H1 (cell line): Measurements from ENCODE around the gene UQCRFS1. TPM values are rescaled to one million over a fixed set of nuclear protein-coding genes. Genes with fewer than 3 reads are reported as not detected.

Experiments
- CTCF ChIA-PET: fragments of 300-600 bp; sonication (Branson Sonifier 250); formaldehyde crosslinking; loops from one replicate; lab custom pipeline; 2021; ENCODE audit not compliant: partially characterized antibody; lab: Charles Lee
- POLR2A ChIA-PET: fragments of 300-600 bp; sonication (Branson Sonifier 250); formaldehyde crosslinking; loops from one replicate; lab custom pipeline; 2021; ENCODE audit warnings: inconsistent platforms; ENCODE audit not compliant: partially characterized antibody; lab: Charles Lee
- DNase-seq, 2 experiments: peaks; one replicate each; pipeline versions ENCODE4 v3.0.0 to v3.0.0-alpha.2; 2010 to 2022; ENCODE audit warnings: low spot score in 2 of 2, low read depth in 1 of 2, mixed read lengths in 1 of 2
- FAIRE-seq: peaks from 2 replicates; lab custom pipeline; 2011; peaks lifted over from hg19 to GRCh38; lab: Jason Lieb, UNC
- H2AFZ ChIP-seq: 2 replicates; pipeline ENCODE4 v1.8.1; 2012; ENCODE audit warnings: low read length, inconsistent platforms
- H2AK5ac ChIP-seq: 2 replicates; pipeline ENCODE4 v1.6.1; 2013; ENCODE audit warnings: low read depth, low read length
- H2BK120ac ChIP-seq: replicated peaks from 2 replicates; pipeline ENCODE3; 2013; ENCODE audit warnings: low read depth, low read length, inconsistent platforms
- H2BK12ac ChIP-seq: 2 replicates; pipeline ENCODE4 v1.6.1; 2013; ENCODE audit warnings: low read depth, low read length
- H2BK15ac ChIP-seq: 2 replicates; pipeline ENCODE4 v1.6.1; 2013; ENCODE audit warnings: low read length
- H2BK20ac ChIP-seq: 2 replicates; pipeline ENCODE4 v1.6.1; 2013; ENCODE audit warnings: low read length
- H2BK5ac ChIP-seq: 2 replicates; pipeline ENCODE4 v1.6.1; 2013; ENCODE audit warnings: low read depth, low read length
- H3K14ac ChIP-seq: 2 replicates; pipeline ENCODE4 v1.6.1; 2013; ENCODE audit warnings: inconsistent platforms; ENCODE audit not compliant: insufficient read length
- H3K18ac ChIP-seq: 2 replicates; pipeline ENCODE4 v1.6.1; 2013; ENCODE audit warnings: low read length; ENCODE audit errors: extremely low read depth
- H3K23ac ChIP-seq: 2 replicates; pipeline ENCODE4 v1.6.1; 2013; ENCODE audit warnings: inconsistent platforms; ENCODE audit not compliant: insufficient read length
- H3K23me2 ChIP-seq: 2 replicates; pipeline ENCODE4 v1.6.1; 2013; ENCODE audit warnings: low read depth, low read length
- H3K27ac ChIP-seq: 2 replicates; pipeline ENCODE4 v1.6.1; 2011; ENCODE audit warnings: low read depth, low read length, inconsistent platforms
- H3K27me3 ChIP-seq, 4 experiments: replicated peaks in 1 of 4; 1 replicate in 1 of 4; 2 replicates in 3 of 4; pipeline versions ENCODE4 v1.6.1 to v1.8.1; 2011 to 2013; ENCODE audit warnings: low read length in 3 of 4, mild to moderate bottlenecking in 3 of 4, inconsistent platforms in 2 of 4, mixed read lengths in 2 of 4, moderate library complexity in 1 of 4; ENCODE audit not compliant: control insufficient read depth in 3 of 4, insufficient read depth in 3 of 4; ENCODE audit errors: extremely low read depth in 1 of 4
- H3K36me3 ChIP-seq, 4 experiments: 2 replicates each; pipeline versions ENCODE4 v1.6.1 to v1.8.1; 2011 to 2013; ENCODE audit warnings: mild to moderate bottlenecking in 4 of 4, low read length in 3 of 4, moderate library complexity in 2 of 4, control low read depth in 1 of 4, inconsistent platforms in 1 of 4; ENCODE audit not compliant: insufficient read depth in 4 of 4, control insufficient read depth in 2 of 4
- H3K4ac ChIP-seq: replicated peaks from 2 replicates; pipeline ENCODE3; 2013; ENCODE audit warnings: low read length, low read depth, mixed read lengths, inconsistent platforms; ENCODE audit not compliant: insufficient read length
- H3K4me1 ChIP-seq, 4 experiments: replicated peaks in 1 of 4; 1 replicate in 1 of 4; 2 replicates in 3 of 4; pipeline versions ENCODE4 v1.6.1 to v1.8.1; 2011 to 2013; ENCODE audit warnings: low read length in 3 of 4, inconsistent platforms in 2 of 4, mixed read lengths in 1 of 4; ENCODE audit not compliant: insufficient read depth in 4 of 4, control insufficient read depth in 3 of 4
- H3K4me2 ChIP-seq, 2 experiments: 2 replicates each; pipeline versions ENCODE4 v1.6.1 to v1.8.1; 2011 to 2013; ENCODE audit warnings: low read depth in 2 of 2, low read length in 2 of 2, control low read depth in 1 of 2, inconsistent platforms in 1 of 2, mild to moderate bottlenecking in 1 of 2; ENCODE audit not compliant: insufficient read depth in 1 of 2
- H3K4me3 ChIP-seq, 4 experiments: fragments of 200-600, 300-600 bp in 1 of 4; sonication (generic), shearing (Covaris generic), sonication (Bioruptor Twin) in 1 of 4; 2 replicates each; pipeline versions ENCODE4 v1.5.1 to v1.8.1; 2011 to 2016; ENCODE audit warnings: low read length in 4 of 4, low read depth in 3 of 4, control low read depth in 2 of 4, inconsistent platforms in 2 of 4, mild to moderate bottlenecking in 2 of 4, mixed read lengths in 1 of 4, moderate library complexity in 1 of 4; ENCODE audit not compliant: insufficient read depth in 2 of 4; ENCODE audit errors: extremely low read depth in 1 of 4
- H3K56ac ChIP-seq: replicated peaks from 2 replicates; pipeline ENCODE3; 2013; ENCODE audit warnings: low read depth, mild to moderate bottlenecking, mixed read lengths, low read length, inconsistent platforms; ENCODE audit not compliant: insufficient read length
- H3K79me1 ChIP-seq: 2 replicates; pipeline ENCODE4 v1.6.1; 2013; ENCODE audit warnings: low read depth, low read length, control low read depth
- H3K79me2 ChIP-seq, 2 experiments: 2 replicates each; pipeline versions ENCODE4 v1.6.1 to v1.8.1; 2012 to 2013; ENCODE audit warnings: low read length in 2 of 2, mild to moderate bottlenecking in 2 of 2, inconsistent platforms in 1 of 2; ENCODE audit not compliant: insufficient read depth in 2 of 2, control insufficient read depth in 1 of 2
- H3K9ac ChIP-seq, 4 experiments: replicated peaks in 1 of 4; 1 replicate in 1 of 4; 2 replicates in 3 of 4; pipeline versions ENCODE4 v1.6.1 to v1.8.1; 2011 to 2013; ENCODE audit warnings: low read depth in 3 of 4, low read length in 3 of 4, control low read depth in 2 of 4, mild to moderate bottlenecking in 2 of 4, moderate library complexity in 2 of 4, inconsistent platforms in 1 of 4; ENCODE audit errors: extremely low read depth in 1 of 4
- H3K9me3 ChIP-seq, 2 experiments: 2 replicates each; pipeline versions ENCODE4 v1.6.1 to v1.8.1; 2012 to 2013; ENCODE audit warnings: mild to moderate bottlenecking in 2 of 2, moderate library complexity in 2 of 2, control low read depth in 1 of 2, inconsistent platforms in 1 of 2, low read depth in 1 of 2, low read length in 1 of 2, mixed read lengths in 1 of 2; ENCODE audit not compliant: insufficient read depth in 2 of 2
- H4K20me1 ChIP-seq, 2 experiments: replicated peaks in 1 of 2; 2 replicates each; pipeline versions ENCODE3 to v1.8.1; 2011 to 2013; ENCODE audit warnings: inconsistent platforms in 2 of 2, low read length in 2 of 2, mild to moderate bottlenecking in 1 of 2; ENCODE audit not compliant: insufficient read depth in 2 of 2, control insufficient read depth in 1 of 2
- H4K5ac ChIP-seq: 2 replicates; pipeline ENCODE4 v1.6.1; 2013; ENCODE audit warnings: low read length, low read depth, mixed read lengths, inconsistent platforms; ENCODE audit not compliant: insufficient read length
- H4K8ac ChIP-seq: 2 replicates; pipeline ENCODE4 v1.8.0; 2013; ENCODE audit warnings: mild to moderate bottlenecking, moderate library complexity, low read length, inconsistent platforms; ENCODE audit not compliant: insufficient read depth; ENCODE audit errors: extremely low read depth
- H4K91ac ChIP-seq: replicated peaks from 2 replicates; pipeline ENCODE3; 2013; ENCODE audit warnings: low read length, mixed read lengths, inconsistent platforms; ENCODE audit not compliant: insufficient read length
- ASH2L ChIP-seq: fragments of 200-600, 300-600 bp; sonication (generic); IDR thresholded peaks from one replicate; pipeline ENCODE4 v1.7.1; 2017; ENCODE audit warnings: low read length
- CTBP2 ChIP-seq: IDR thresholded peaks from 2 replicates; pipeline ENCODE4 v1.7.0; 2011; ENCODE audit warnings: borderline replicate concordance, mild to moderate bottlenecking, moderate library complexity, mixed read lengths, low read length; ENCODE audit not compliant: insufficient read depth, insufficient read length
- FOSL1 ChIP-seq: IDR thresholded peaks from 2 replicates; pipeline ENCODE4 v1.6.1; 2011; ENCODE audit warnings: mild to moderate bottlenecking, low read depth, low read length, moderate library complexity; ENCODE audit not compliant: insufficient read depth
- GTF2F1 ChIP-seq: IDR thresholded peaks from 2 replicates; pipeline ENCODE4 v1.6.1; 2012; ENCODE audit warnings: low read depth, low read length, improper control_type of control experiment, borderline replicate concordance
- KDM5A ChIP-seq: fragments of 200-600 bp; IDR thresholded peaks from 2 replicates; pipeline ENCODE4 v1.7.1; 2012; ENCODE audit warnings: mild to moderate bottlenecking, low read length, inconsistent platforms, mixed read lengths
- MAX ChIP-seq: IDR thresholded peaks from 2 replicates; pipeline ENCODE4 v1.6.1; 2012; ENCODE audit warnings: inconsistent platforms
- NRF1 ChIP-seq: IDR thresholded peaks from 2 replicates; pipeline ENCODE4 v1.6.1; 2011; ENCODE audit warnings: mild to moderate bottlenecking, low read depth, low read length, improper control_type of control experiment
- POLR2AphosphoS5 ChIP-seq: IDR thresholded peaks from 2 replicates; pipeline ENCODE4 v1.6.1; 2011; ENCODE audit warnings: low read depth, low read length
- SP1 ChIP-seq: IDR thresholded peaks from 2 replicates; pipeline ENCODE4 v1.6.1; 2011; ENCODE audit warnings: low read depth, low read length
- SP4 ChIP-seq: IDR thresholded peaks from 2 replicates; pipeline ENCODE4 v1.6.1; 2012; ENCODE audit warnings: low read length, inconsistent platforms
- WGBS, 2 experiments: shearing (Covaris generic) in 1 of 2; methylation state at CpG; one replicate each; pipeline versions ENCODE4 v1.1.6 to v1.1.7; 2013 to 2015; ENCODE audit warnings: low lambda C conversion rate in 2 of 2, mixed read lengths in 2 of 2, inconsistent platforms in 1 of 2, low coverage in 1 of 2, missing lambda C conversion rate in 1 of 2; ENCODE audit not compliant: insufficient replicate concordance in 2 of 2, insufficient coverage in 1 of 2, insufficient read length in 1 of 2; ENCODE audit errors: extremely low coverage in 1 of 2, missing lambda C conversion rate in 1 of 2; 5-methylcytosine and 5-hydroxymethylcytosine counted together
- polyA plus RNA-seq, 7 experiments: library from polyadenylated mRNA; depleted of rRNA in 3 of 7; stranded (reverse) in 5 of 7; unstranded in 2 of 7; fragments of >200 nt in 5 of 7; fragments of 200-250 nt in 2 of 7; gene quantifications; 1 replicate in 5 of 7; 2 replicates in 1 of 7; 4 replicates in 1 of 7; pipeline versions ENCODE4 v1.2.1 to v1.2.3, GENCODE V29; 2011 to 2013; ENCODE audit warnings: missing spikeins in 2 of 7, mixed read lengths in 2 of 7
- total RNA-seq: library from RNA; stranded (reverse); fragmentation: NEBNext Ultra II Directional; extraction: Animal tissue kit (Norgen Biotek cat#: 25700); gene quantifications from 2 replicates; pipeline ENCODE4 v1.2.1, GENCODE V29; 2021
- TF ChIP-seq, protein P1 (sequence below): IDR thresholded peaks from 2 replicates; pipeline ENCODE4 v1.6.1; 2012; ENCODE audit warnings: inconsistent platforms

UQCRFS1 gene
- total and polyA plus RNA-seq, 2 of the 8 experiments (the other 6 are each of a cell fraction or from before 2014, with no cell fraction given), result 52.4 to 59.1 TPM

DNA sequence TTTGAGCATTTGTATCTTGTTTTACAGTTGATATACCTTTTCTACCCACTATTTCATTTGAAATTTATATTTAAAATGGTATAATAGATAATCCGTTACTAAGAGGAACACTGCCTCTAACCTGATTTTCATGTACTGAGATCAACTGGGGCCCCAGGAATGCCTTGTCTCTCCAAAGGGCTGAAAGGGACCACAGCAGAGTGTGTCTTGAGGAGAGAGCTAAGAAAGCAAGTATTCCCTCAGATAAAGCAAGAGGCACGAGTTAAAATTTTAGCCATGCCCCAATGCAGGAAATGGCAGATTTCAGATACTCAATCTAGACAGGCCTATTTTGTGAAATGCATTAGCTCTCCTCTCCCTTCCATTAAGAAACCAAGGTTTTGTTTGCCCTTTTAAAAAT, 10.7 kb downstream of the UQCRFS1 start:
- DNase-seq (no peak), FAIRE-seq (no peak)
- POLR2A ChIA-PET, result interaction anchor here (0.7 kb wide), 1 partner anchor 12 kb away, joined by 3 read pairs; no protein-coding TSS in a partner anchor
- no peak overlapping the region for H3K56ac ChIP-seq
- no peak overlapping the region for H2BK120ac ChIP-seq
- no peak overlapping the region for H2AK5ac ChIP-seq
- H4K91ac ChIP-seq, result no peak overlapping the region
- no peak overlapping the region for H3K4ac ChIP-seq
- H3K14ac ChIP-seq, result no peak overlapping the region
- no peak overlapping the region for H4K8ac ChIP-seq
- H4K20me1 ChIP-seq, result peaks cover 2 to 14% of the 10 kb centered on the region in 2 experiments
- H2AFZ ChIP-seq, result no peak overlapping the region
- no peak overlapping the region for H3K4me2 ChIP-seq
- no peak overlapping the region for H3K23ac ChIP-seq
- 83% methylated on average over 2 of the region's 2 CpGs; no CpG with 5 or more reads in 1 of the 2 experiments for WGBS, 2 experiments
- H3K23me2 ChIP-seq, result no peaks in the 10 kb centered on the region
- no peaks in the 10 kb centered on the region for H3K4me1 ChIP-seq
- no peaks in the 10 kb centered on the region; a peak in 1 of 4 replicates for H3K9me3 ChIP-seq
- H3K9ac ChIP-seq, result no peak overlapping the region
- H3K4me3 ChIP-seq, result no peak overlapping the region
- no peak overlapping the region for H2BK15ac ChIP-seq
- peaks cover 0 to 14% of the 10 kb centered on the region in 2 experiments; a peak in 2 of 4 replicates for H3K79me2 ChIP-seq
- no peaks in the 10 kb centered on the region for H3K27me3 ChIP-seq
- H4K5ac ChIP-seq, result no peak overlapping the region
- H3K27ac ChIP-seq, result no peak overlapping the region
- no peak overlapping the region for H2BK5ac ChIP-seq
- CTCF ChIA-PET, result interaction anchor here (0.9 to 2.5 kb wide), 8 partner anchors 10 to 264 kb away, joined by 3 to 10 read pairs (median 4); no protein-coding TSS in a partner anchor
- H2BK20ac ChIP-seq, result no peak overlapping the region
- no peaks in the 10 kb centered on the region; the same call in 1 of the 2 replicates for H3K79me1 ChIP-seq
- H2BK12ac ChIP-seq, result no peak overlapping the region
- H3K18ac ChIP-seq, result no peak overlapping the region
- H3K36me3 ChIP-seq, result peaks cover 0 to 14% (median 8%) of the 10 kb centered on the region in 4 experiments; a peak in 4 of 8 replicates
- TF ChIP-seq GTF2F1, result no peak
- no peak for TF ChIP-seq NRF1
- no peak for TF ChIP-seq KDM5A
- TF ChIP-seq SP1, result no peak
- TF ChIP-seq POLR2AphosphoS5, result no peak
- no peak for TF ChIP-seq FOSL1
- no peak for TF ChIP-seq SP4
- TF ChIP-seq MAX, result no peak
- TF ChIP-seq, protein P1, sequence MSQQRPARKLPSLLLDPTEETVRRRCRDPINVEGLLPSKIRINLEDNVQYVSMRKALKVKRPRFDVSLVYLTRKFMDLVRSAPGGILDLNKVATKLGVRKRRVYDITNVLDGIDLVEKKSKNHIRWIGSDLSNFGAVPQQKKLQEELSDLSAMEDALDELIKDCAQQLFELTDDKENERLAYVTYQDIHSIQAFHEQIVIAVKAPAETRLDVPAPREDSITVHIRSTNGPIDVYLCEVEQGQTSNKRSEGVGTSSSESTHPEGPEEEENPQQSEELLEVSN, result no peak
- TF ChIP-seq ASH2L, result no peak
- no peak for TF ChIP-seq CTBP2
